CD4-positive, alpha-beta memory T cell (primary cell): ENCODE measurements around the gene TCTN3. TPM values are rescaled to one million over a fixed set of nuclear protein-coding genes. Genes with fewer than 3 reads are reported as not detected.
"Not testable (repeated sequence)": the region's sequence is repeated elsewhere in the genome, so short reads cannot be mapped to it uniquely, and the experiment has no call there.

Source experiments
- CTCF ChIA-PET: fragments of 350-600 bp; sonication (Branson Sonifier 250); formaldehyde crosslinking; loops from one replicate; lab custom pipeline; 2021; ENCODE audit warnings: inconsistent platforms; ENCODE audit not compliant: partially characterized antibody; lab: Charles Lee
- POLR2A ChIA-PET: fragments of 350-600 bp; sonication (Branson Sonifier 250); formaldehyde crosslinking; loops from one replicate; lab custom pipeline; 2021; ENCODE audit not compliant: partially characterized antibody; lab: Charles Lee
- DNase-seq, 5 donors: peaks; one replicate each; pipeline versions ENCODE4 v3.0.0 to v3.0.0-alpha.2; 2020 to 2022; ENCODE audit warnings: mixed read lengths in 1 of 5
- H3K27ac ChIP-seq: one replicate; pipeline ENCODE4 v1.7.0; 2013; ENCODE audit warnings: low read depth, low read length
- H3K27me3 ChIP-seq: 2 replicates; pipeline ENCODE4 v1.7.0; 2013; ENCODE audit warnings: mild to moderate bottlenecking, low read length, moderate library complexity; ENCODE audit not compliant: insufficient read depth
- H3K36me3 ChIP-seq: 2 replicates; pipeline ENCODE4 v1.7.0; 2013; ENCODE audit warnings: mild to moderate bottlenecking, low read length, moderate library complexity; ENCODE audit not compliant: insufficient read depth
- H3K4me1 ChIP-seq: 2 replicates; pipeline ENCODE4 v1.7.0; 2013; ENCODE audit warnings: mild to moderate bottlenecking, low read length, moderate library complexity; ENCODE audit not compliant: insufficient read depth
- H3K4me3 ChIP-seq, 2 donors: one replicate each; pipeline ENCODE4 v1.7.0; 2013; ENCODE audit warnings: low read length in 2 of 2, mild to moderate bottlenecking in 1 of 2
- H3K9me3 ChIP-seq, 2 donors: one replicate each; pipeline ENCODE4 v1.7.0; 2013; ENCODE audit warnings: low read length in 2 of 2, control low read depth in 1 of 2; ENCODE audit not compliant: control insufficient read depth in 1 of 2
- H3K27ac Mint-ChIP-seq, 7 donors: one replicate each; pipeline ENCODE4 v1.8.0; 2020 to 2021; ENCODE audit warnings: mixed read lengths in 7 of 7, mild to moderate bottlenecking in 6 of 7, inconsistent platforms in 3 of 7, moderate library complexity in 3 of 7
- H3K27me3 Mint-ChIP-seq, 2 donors: one replicate each; pipeline ENCODE4 v1.8.0; 2020 to 2021; ENCODE audit warnings: mixed read lengths in 2 of 2
- H3K36me3 Mint-ChIP-seq, 2 donors: one replicate each; pipeline ENCODE4 v1.8.0; 2020 to 2021; ENCODE audit warnings: mixed read lengths in 2 of 2, inconsistent platforms in 1 of 2, mild to moderate bottlenecking in 1 of 2
- H3K4me1 Mint-ChIP-seq, 4 donors: one replicate each; pipeline ENCODE4 v1.8.0; 2020 to 2021; ENCODE audit warnings: mixed read lengths in 4 of 4, mild to moderate bottlenecking in 1 of 4
- H3K4me3 Mint-ChIP-seq, 8 donors: one replicate each; pipeline ENCODE4 v1.8.0; 2020 to 2021; ENCODE audit warnings: mixed read lengths in 8 of 8, mild to moderate bottlenecking in 7 of 8, moderate library complexity in 6 of 8, inconsistent platforms in 3 of 8
- H3K9me3 Mint-ChIP-seq, 8 donors: one replicate each; pipeline ENCODE4 v1.8.0; 2020 to 2021; ENCODE audit warnings: mixed read lengths in 8 of 8, mild to moderate bottlenecking in 5 of 8, inconsistent platforms in 3 of 8, moderate library complexity in 1 of 8
- intact Hi-C: fragments of 100-400 bp; cut with micrococcal nuclease; formaldehyde crosslinking; loops from one replicate; pipeline ENCODE4 v1.15.1; 2023
- polyA plus RNA-seq, 2 donors: library from polyadenylated mRNA; unstranded; fragments of 300-500 nt; fragmentation: Illumina TruSeq; gene quantifications; one replicate each; pipeline ENCODE4 v1.2.3, GENCODE V29; 2021
- total RNA-seq, 2 experiments: library from RNA; stranded (reverse); gene quantifications; one replicate each; pipeline ENCODE4 v1.2.3, GENCODE V29; 2021

The TCTN3 gene
- total RNA-seq = 10 to 100 TPM; 20.5 to 22.2 TPM
- 10 to 100 TPM; 50.4 to 54.9 TPM for polyA plus RNA-seq

- peaks cover 29% of the 10 kb centered on the region for H3K4me1 ChIP-seq
- Mint-ChIP-seq H3K9me3 (peaks cover 0 to 4% (median 0%) of the 10 kb centered on the region in 8 donors), H3K36me3 (peaks cover 11 to 38% of the 10 kb centered on the region in 2 donors), H3K27ac (peak within 1 kb of the TSS; percentile 96 to 99 (median 98)), H3K4me3 (peak within 1 kb of the TSS; percentile 94 to 98 (median 96)), H3K27me3 (no peaks in the 10 kb centered on the region), H3K4me1 (peaks cover 22 to 52% (median 33%) of the 10 kb centered on the region in 4 donors)
- DNase-seq = peak; percentile 97 to 99 (median 98)
- no peaks in the 10 kb centered on the region for H3K36me3 ChIP-seq
- H3K27ac ChIP-seq = peak within 1 kb of the TSS; percentile 87
- intact Hi-C loops = loop anchor here (1.0 to 10.0 kb wide), 13 partner anchors 38 to 1989 kb away; partner anchors contain the start of genes ALDH18A1, CC2D2B, CCNJ and FRA10AC1
- no peaks in the 10 kb centered on the region for H3K9me3 ChIP-seq
- ChIA-PET CTCF (interaction anchor here (0.6 to 6.1 kb wide), 69 partner anchors 8 to 1134 kb away, joined by 3 to 290 read pairs (median 4); partner anchors contain the start of genes ALDH18A1, CC2D2B and CCNJ), POLR2A (interaction anchor here (0.5 to 4.0 kb wide), 19 partner anchors 9 to 893 kb away, joined by 3 to 27 read pairs (median 3); partner anchors contain the start of genes ALDH18A1, CC2D2B, CCNJ and TM9SF3)
- no peaks in the 10 kb centered on the region for H3K27me3 ChIP-seq
- H3K4me3 ChIP-seq = peak within 1 kb of the TSS; percentile 73 to 97
These were observed at the start of gene TCTN3 for GRCh38 chr10:95693668-95694534. TCTN3 (minus strand) TSS chr10:95693927; CDS start chr10:95693899, 28 bp downstream.

GRCh38 chr10:95742962-95743535 is 49.3 kb upstream of the TCTN3 start:
- no peaks in the 10 kb centered on the region for H3K4me1 ChIP-seq
- H3K27ac ChIP-seq = no peak overlapping the region
- H3K36me3 ChIP-seq = no peaks in the 10 kb centered on the region
- no peak overlapping the region for H3K4me3 ChIP-seq
- no peak overlapping the region for H3K4me3 Mint-ChIP-seq
- H3K27ac Mint-ChIP-seq = no peak overlapping the region
- DNase-seq = no peak
- H3K9me3 Mint-ChIP-seq = peaks cover 0 to 4% (median 0%) of the 10 kb centered on the region in 8 donors
- intact Hi-C loops = no loop called here
- peaks cover 7 to 11% of the 10 kb centered on the region in 2 donors for H3K27me3 Mint-ChIP-seq
- no peaks in the 10 kb centered on the region for H3K27me3 ChIP-seq
- ChIA-PET CTCF (no interaction called here), POLR2A (no interaction called here)
- H3K36me3 Mint-ChIP-seq = no peaks in the 10 kb centered on the region
- H3K9me3 ChIP-seq = no peaks in the 10 kb centered on the region
- peaks cover 0 to 4% (median 0%) of the 10 kb centered on the region in 4 donors for H3K4me1 Mint-ChIP-seq

- Mint-ChIP-seq H3K4me3 (peak overlapping the region in 1 of 8 donors; percentile 17), H3K4me1 (peaks cover 0 to 4% (median 0%) of the 10 kb centered on the region in 4 donors), H3K27ac (peak overlapping the region in 1 of 7 donors; percentile 57), H3K9me3 (peaks cover 0 to 4% (median 0%) of the 10 kb centered on the region in 8 donors), H3K27me3 (peaks cover 10 to 11% of the 10 kb centered on the region in 2 donors), H3K36me3 (no peaks in the 10 kb centered on the region)
- intact Hi-C loops = no loop called here
- Histone ChIP-seq H3K27me3 (no peaks in the 10 kb centered on the region), H3K36me3 (no peaks in the 10 kb centered on the region), H3K4me3 (no peak overlapping the region), H3K9me3 (no peaks in the 10 kb centered on the region), H3K4me1 (no peaks in the 10 kb centered on the region), H3K27ac (no peak overlapping the region)
- DNase-seq = no peak
- ChIA-PET POLR2A (no interaction called here), CTCF (no interaction called here)
These were observed 48.8 kb upstream of the TCTN3 start for GRCh38 chr10:95742485-95742884.

GRCh38 chr10:95741807-95742467 is 48.2 kb upstream of the TCTN3 start:
- Mint-ChIP-seq H3K9me3 (peaks cover 0 to 4% (median under 1%) of the 10 kb centered on the region in 8 donors), H3K36me3 (peaks cover 0 to 2% of the 10 kb centered on the region in 2 donors), H3K27ac (peak overlapping the region in 1 of 7 donors; percentile 57), H3K27me3 (peaks cover 10 to 13% of the 10 kb centered on the region in 2 donors), H3K4me1 (peaks cover 0 to 4% (median 0%) of the 10 kb centered on the region in 4 donors), H3K4me3 (peak overlapping the region in 1 of 8 donors; percentile 17)
- Histone ChIP-seq H3K27me3 (no peaks in the 10 kb centered on the region), H3K4me1 (no peaks in the 10 kb centered on the region), H3K4me3 (no peak overlapping the region), H3K9me3 (no peaks in the 10 kb centered on the region), H3K36me3 (no peaks in the 10 kb centered on the region), H3K27ac (no peak overlapping the region)
- POLR2A ChIA-PET = no interaction called here
- intact Hi-C loops = no loop called here
- CTCF ChIA-PET = no interaction called here
- no peak for DNase-seq

- H3K9me3 Mint-ChIP-seq = peaks cover 0 to 15% (median 4%) of the 10 kb centered on the region in 8 donors
- H3K4me3 Mint-ChIP-seq = no peak overlapping the region
- ChIA-PET POLR2A (no interaction called here), CTCF (no interaction called here)
- Histone ChIP-seq H3K4me1 (no peaks in the 10 kb centered on the region), H3K9me3 (no peaks in the 10 kb centered on the region), H3K27ac (no peak overlapping the region), H3K27me3 (no peaks in the 10 kb centered on the region), H3K4me3 (no peak overlapping the region), H3K36me3 (no peaks in the 10 kb centered on the region)
- peaks cover 0 to 4% (median 0%) of the 10 kb centered on the region in 4 donors for H3K4me1 Mint-ChIP-seq
- H3K27ac Mint-ChIP-seq = no peak overlapping the region
- intact Hi-C loops = no loop called here
- peak in 1 of 5 donors; percentile 5 for DNase-seq
- H3K36me3 Mint-ChIP-seq = peaks cover 0 to 3% of the 10 kb centered on the region in 2 donors
- H3K27me3 Mint-ChIP-seq = peaks cover 10 to 13% of the 10 kb centered on the region in 2 donors
These were observed 45.3 kb upstream of the TCTN3 start for GRCh38 chr10:95739056-95739455.

GRCh38 chr10:95732907-95733306 is 39.2 kb upstream of the TCTN3 start:
- H3K4me1 Mint-ChIP-seq, DNase-seq, intact Hi-C loops, CTCF ChIA-PET, H3K27ac Mint-ChIP-seq, POLR2A ChIA-PET, H3K4me1 ChIP-seq, H3K27ac ChIP-seq, H3K9me3 ChIP-seq, H3K27me3 ChIP-seq, H3K36me3 ChIP-seq, H3K4me3 Mint-ChIP-seq, H3K4me3 ChIP-seq, H3K36me3 Mint-ChIP-seq: not testable (repeated sequence)
- Mint-ChIP-seq H3K9me3 (peaks cover 4 to 43% (median 28%) of the 10 kb centered on the region in 8 donors), H3K27me3 (peaks cover 7 to 11% of the 10 kb centered on the region in 2 donors)
